CD4-positive, alpha-beta T cell treated with Interleukin-1 beta for 1 hour (primary cell): ENCODE data around the gene PPP1R37.

Source experiments
- DNase-seq, 2 donors: peaks; one replicate each; pipeline ENCODE4 v3.0.0-alpha.2; 2020 to 2022

Gene PPP1R37

DNA sequence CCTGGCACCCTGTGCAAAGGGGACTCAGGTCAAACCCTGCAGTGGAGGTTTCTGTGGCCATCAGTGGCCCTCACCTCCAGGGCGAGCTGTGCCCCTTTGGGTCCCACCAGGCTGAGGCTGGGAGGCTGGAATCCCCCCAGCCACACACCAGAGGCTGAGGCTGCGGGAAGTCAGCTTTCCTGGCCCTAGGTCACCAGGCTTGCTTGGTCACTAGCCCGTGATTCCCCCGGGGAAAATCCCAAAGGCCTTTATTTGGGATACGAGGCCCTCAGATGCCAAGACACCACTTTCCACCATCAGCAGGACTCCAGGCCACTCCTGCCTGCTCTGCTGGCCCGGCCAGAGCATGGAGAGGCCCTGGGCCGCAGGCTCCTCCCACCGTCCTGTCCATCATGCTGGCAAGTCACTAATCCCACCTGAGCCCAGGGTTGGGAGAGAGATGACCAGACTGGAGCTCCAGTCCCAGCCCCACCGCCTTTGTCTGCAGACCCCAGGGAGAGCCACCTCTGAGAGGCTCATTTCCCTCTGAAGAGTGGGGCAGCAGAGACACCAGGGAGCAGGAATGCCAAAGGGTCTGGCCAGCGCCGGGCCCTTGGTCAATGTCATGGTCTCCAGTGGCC is 63.1 kb downstream of the PPP1R37 start:
- no peak for DNase-seq

DNA sequence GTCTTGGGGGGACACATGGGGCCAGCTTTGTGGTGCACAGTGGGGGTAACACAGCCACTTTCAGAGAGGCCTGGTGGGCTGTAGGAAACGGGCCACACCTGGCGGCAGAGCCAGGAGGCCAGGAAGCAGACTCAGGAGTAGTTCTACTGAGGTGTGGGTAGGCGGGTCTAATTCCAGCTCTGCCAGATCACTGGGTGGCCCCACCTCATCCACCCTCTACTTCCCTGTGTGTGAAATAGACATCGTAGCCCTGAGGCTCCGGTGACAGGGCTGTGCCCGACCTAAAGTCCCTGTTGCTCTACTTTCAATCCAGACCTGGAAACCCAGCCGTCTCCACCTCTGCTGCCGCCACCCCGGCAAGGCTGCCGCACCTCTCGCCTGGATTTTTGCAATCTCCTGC is 63.8 kb downstream of the PPP1R37 start:
- no peak for DNase-seq

DNA sequence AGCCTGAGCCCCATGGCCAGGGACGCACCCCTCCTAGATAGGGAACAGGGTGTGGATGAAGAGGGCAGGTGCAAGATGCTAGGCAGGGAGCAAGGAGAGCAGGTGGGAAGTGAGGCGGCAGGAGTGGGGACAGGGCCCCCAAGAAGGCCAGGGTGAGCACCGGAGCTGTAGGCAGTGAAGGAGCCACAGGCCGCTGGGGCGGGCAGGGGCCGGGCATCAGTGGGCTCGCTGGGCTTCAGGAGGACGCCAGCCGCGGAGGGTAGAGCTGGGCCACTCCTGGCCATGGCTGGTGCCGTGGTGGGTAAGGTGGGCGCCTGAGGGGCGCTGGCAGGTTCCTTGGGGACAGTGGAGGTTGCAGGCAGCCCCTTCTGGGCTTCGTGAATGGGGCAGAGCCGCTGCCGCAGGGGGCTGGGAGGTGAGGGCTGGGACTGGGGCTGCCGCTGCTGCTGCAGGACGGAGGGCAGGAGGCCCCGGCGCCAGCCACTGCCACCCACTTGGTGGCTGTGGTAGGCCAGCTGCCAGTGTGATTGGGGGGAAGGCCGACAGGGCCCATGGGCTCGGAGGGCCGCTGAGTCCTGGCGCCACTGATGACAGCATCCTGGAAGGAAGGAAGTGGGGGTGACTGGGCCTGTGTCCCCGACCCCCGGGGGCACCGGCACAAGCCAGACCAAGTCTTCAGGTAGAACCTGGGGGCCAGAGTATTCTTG is 65.7 kb downstream of the PPP1R37 start:
- DNase-seq = no peak

DNA sequence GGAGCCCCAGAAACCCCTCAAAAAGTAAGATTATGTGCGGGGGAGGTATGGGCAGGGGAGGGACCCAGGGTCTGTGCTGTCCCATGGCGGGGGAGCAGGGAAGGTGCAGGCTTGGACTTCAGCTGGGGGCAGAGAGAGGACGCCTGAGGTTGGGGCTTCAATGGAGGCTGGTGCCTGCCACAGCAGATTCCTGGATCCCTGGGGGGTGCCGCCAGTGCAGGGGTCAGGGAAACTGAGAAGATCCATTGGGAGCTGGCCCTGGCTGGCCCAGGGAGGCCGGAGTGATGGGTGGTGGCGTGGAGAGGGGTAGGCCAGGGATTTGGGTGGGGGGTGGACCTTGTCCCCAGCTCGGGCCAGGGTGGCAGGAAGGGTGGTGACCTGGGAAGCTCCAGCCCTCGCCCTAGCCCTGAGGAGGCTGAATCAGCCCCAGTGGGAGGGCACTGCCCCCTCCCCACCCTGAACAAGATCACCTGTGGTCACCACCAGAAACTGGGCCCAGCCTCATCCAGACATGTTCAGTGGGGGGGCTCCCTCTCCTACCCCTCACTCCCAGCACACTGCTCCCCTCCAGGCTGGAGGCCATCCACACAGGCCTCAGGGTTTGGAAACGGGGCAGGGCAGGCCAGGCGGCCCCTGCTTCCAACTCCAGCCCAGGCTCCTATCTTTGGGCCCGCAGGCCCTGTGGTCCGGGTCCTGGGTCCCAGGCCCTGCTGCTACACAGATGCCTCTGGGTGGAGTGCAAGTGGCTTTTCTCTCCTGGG is 66.4 kb downstream of the PPP1R37 start:
- DNase-seq = no peak

DNA sequence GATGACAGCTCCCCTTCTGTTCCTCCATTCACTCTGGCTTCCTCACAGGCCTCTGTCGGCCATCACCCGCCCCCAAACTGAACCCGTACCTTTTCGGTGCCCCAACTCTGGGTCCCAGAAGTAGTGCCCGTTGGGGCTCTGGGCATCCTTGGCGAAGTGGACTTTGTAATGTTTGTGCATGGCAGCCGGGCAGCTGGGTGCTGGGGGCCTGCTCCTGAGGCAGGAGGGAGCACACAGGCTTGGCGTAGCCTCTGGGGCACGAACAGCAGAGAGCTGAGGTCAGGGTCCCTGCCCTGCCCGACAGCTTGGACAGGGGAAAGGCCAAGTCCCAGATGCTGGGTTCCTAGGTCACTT is 67.0 kb downstream of the PPP1R37 start:
- DNase-seq = no peak

DNA sequence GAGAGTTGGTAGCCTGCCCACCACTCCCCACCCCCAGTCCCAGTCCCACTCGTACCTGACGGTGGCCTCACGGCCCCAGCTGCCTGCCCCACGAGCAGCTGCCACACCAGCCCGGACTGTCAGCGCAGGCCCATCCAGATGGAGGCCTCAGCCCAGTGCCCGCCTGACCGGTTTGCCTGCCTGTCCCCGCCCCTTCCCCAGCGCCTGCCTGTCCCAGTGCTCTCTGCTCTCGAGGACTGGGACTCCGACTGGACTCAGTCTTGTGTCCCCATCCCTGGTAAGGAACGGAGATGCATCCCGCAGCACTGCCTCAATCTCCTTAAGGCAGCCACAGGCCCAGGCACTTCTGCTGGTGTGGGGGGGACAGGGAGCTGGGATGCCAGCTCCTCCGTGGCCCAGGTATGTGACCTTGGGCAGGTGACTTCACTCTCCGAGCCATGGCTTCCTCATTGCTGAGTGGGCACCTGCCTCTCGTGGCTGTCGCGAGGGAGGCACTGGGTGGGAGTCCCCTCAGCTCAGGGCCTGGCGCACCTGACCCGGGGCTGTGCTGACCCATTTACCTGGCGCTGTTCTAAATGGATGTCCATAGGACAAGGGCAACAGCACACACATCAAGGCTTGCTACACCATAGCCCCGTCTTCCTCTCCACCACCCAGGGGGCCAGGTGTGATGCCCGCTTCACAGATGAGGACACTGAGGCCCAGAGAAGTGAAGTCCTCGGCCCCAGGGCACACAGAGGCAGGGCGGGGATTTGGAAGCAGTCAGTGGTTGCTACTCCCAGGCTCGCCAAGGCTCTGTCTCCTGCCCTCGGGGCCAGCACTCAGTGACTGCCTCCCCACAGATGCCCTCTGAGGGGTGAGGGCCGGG is 68.1 kb downstream of the PPP1R37 start, which contains the start of gene NKPD1:
Gene NKPD1 (minus strand): TSS at position 113 of the 868 bp plus-strand sequence. CDS start 832 bp downstream, outside the sequence.
- DNase-seq = no peak

DNA sequence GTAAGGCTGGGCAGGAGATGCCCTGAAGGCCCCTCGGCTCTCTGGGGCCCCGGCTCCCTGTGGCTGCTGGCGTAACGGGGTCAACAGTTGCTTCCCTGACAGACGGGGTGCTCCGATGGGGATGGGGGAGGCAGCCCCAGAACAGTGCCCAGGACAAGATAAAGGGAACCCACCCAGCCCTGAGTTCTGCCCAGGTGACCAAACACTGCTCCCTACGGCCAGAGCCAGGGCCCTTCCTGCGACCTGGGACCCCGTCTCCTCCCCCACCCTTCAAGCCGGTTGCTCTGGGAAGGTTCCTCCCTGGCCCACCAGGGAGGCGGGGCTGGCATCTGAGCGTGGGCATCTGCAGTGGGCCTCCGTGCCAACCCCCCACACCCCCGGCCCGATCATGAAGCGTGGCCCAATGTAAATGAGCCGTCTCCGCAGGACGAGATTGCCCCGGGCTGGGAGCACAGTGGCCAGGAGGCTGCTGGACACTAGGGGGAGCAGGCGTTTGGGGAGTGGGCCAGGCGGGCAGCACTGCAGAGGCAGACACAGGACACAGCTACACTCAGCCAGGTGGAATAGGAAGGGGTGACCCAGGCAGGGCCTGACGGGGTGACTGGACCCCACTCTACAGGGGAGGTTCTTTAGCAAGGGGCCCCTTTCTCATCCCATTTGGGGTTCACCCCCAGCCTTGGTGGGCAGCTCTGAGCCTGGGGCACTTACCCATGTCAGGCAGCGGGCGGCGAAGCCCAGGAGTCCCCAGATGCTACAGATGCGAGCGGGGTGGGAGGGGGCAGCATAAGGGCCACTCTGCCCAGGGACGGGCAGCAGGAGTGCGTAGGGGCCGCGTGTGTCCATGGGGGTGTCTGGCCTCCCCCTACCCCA is 69.0 kb downstream of the PPP1R37 start:
- no peak for DNase-seq

DNA sequence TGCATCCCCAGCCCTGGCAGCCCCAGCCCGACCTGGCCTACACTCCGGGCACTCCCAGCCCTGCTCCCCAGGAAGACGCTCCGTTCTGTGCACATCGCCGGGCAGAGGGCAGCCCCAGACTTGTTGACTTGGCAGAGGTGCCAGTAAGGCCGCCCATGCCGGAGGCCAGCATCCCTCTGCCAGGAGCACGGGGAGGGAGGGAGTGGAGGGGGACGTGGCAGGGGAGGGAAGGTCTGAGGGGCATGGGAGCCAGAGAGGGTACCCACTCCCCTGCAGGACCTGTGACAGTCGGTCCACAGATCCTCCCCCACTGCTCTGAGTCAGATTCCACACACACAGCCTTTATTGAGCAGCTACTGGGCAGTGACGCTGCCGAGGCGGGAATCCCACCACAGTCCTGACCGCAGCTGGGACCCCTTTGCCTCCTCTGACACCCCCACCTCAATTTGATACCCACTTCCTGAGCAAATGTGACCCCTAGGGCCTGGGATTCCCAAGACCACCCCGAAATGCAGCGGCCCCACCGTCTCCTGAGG is 69.7 kb downstream of the PPP1R37 start:
- no peak for DNase-seq

DNA sequence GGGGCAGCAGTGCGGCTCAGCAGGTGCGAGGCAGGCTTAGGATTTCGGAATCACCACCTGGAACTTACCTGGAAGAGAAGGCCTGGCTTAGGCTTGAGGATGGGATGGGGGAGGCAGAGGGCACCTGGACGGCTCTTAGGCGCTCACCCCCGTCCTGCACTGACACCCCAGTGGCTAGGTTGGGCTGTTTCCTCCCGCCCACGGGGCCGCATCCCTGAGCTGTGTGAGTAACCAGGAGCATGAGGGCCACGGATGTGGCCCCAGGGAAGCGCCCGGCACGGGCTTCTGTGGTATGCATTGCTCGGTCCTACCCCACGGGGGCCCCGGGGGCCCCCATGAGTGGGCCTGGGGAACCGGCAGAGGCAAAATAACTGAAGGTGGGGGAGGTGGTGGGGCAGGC is 70.2 kb downstream of the PPP1R37 start:
- DNase-seq = no peak

DNA sequence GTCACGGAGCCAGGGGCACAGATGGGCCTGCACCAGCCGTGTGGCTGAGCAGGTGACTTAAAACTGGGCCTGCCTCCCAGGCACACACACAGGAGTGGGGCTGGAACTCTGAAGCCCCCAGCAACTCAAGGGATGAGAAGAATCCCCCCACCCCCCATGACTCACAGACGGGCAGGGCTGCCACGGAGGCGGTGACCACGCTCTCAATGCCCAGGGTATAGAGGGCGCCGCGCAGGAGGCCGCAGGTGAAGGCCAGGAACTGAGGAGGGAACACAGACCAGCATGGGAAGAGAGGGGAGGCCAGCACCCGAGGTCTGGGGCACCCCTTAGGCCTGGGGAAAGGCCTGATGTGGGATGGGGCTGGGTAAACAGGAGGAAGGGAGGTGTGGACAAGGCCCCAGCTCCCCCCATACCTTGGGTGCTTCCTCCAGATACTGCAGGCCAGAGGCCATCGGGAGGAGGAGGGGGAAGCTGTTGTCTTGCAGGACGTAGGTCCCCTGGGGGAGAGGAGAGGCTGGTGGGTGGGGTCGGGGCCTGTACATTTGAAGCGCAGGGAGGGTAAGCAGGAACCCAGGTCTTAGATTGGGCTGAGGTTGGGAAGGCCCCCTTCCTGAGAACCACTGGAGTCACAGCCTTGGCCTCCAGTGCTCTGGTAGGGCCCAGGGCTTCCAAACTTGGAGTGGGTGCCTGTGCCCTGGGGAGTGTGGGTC is 70.9 kb downstream of the PPP1R37 start:
- DNase-seq = no peak

DNA sequence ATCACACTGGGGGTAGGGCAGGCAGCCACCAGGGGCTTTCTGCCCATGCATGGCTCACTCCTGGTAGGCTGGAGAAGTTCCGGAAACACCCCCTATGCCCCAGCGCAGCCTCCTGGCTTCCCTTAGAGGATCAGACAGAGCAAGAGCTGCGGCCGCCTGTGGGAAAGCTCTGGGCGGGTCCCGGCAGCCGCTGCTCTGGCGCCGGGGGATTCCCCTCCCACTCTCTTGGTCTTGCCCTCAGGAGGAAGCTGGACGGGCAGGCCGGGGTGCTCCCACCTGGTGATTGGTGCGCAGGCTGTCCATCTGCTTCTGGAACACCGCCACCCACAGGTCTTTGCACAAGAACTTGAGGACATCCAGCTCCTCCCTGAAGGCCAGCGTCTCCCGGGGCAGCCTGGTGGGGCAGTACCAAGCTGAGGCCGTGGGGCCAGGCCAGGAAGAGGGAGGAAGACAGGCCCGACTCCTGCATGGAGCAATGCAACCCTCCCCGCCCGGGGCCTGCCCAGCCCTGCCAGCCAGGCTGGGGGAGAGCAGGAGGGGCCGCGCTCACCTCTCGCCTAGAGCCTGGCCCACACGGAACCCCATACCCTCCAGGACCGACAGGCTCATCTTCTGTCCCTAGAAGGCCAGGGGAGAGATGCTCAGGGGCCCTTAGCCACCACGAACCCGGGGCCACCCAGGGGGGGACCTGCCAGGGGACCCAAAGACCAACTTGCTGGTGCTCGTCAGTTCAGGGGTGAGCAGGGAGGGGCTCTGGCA is 71.8 kb downstream of the PPP1R37 start:
- peak; percentile 60 to 68 for DNase-seq

DNA sequence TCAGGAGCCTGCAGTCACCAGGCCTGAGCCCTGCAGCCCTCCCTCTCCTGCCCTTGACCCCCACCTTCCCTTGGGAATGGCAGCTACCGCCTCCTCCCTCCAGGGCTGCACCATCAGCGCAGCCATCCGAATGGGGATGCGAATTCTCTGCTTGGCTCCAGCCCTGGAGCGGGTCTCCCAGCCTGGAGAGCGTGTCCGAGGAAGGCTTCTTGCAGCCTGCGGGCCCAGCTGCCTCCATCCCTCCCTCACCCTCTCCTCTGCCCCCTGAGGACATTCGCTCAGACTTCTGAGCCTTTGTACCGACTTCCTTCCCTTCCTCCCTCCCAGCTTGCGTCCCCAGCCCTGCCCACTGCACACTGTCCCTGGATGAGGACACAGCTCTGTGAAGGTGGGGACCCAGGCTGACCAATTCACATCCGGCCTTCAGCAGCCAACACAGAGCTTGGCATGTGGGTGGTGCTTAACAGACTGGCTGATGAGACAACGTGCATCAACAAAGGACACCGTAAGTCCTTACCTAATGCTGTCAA is 73.8 kb downstream of the PPP1R37 start:
- DNase-seq = no peak

DNA sequence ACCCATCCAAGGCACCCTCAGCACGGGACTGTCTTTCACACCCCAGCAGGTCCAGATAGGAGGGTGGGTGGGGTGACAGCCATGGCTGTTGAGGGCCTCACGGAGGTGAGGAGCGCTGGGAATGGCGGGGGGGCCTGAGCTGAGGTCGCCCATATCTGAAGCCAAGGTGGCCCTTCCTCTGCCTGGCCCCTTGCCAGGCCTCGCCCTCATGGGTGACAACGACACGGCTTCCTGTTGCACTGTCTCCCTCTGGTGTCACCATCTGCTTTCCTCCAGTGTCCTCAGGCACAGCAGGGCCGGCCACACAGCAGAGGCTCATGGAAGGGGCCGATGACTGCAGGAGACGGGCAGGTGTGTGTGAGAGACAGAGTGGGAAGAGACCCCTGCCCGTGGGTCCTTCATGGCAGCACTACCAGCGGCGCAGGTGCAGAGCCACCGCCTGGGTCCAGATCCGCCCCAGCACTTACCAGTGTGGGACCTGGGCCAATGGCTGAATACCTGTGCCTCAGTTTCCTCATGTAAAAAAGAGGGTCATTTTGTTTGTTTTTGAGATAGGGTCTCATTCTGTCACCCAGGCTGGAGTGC is 75.9 kb downstream of the PPP1R37 start:
- no peak for DNase-seq

DNA sequence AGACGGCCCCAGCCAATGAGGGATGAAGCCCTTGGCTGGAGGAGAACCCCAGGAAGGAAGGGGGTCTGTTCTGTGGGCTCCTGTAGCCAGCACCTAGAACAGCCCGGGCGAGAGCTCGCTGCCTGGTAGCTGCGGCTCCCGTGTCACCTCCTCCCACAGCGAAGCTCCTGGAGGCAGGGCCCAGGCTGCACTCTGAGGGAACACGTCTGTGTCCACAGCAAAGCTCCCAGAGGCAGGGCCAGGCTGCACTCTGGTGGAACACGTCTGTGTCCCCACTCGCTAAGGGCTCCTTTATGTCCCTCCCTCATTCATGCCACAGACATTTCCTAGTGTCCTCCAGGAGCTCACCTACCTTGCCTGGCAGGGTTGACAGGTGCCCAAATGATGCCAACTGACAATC is 76.6 kb downstream of the PPP1R37 start:
- DNase-seq = no peak

DNA sequence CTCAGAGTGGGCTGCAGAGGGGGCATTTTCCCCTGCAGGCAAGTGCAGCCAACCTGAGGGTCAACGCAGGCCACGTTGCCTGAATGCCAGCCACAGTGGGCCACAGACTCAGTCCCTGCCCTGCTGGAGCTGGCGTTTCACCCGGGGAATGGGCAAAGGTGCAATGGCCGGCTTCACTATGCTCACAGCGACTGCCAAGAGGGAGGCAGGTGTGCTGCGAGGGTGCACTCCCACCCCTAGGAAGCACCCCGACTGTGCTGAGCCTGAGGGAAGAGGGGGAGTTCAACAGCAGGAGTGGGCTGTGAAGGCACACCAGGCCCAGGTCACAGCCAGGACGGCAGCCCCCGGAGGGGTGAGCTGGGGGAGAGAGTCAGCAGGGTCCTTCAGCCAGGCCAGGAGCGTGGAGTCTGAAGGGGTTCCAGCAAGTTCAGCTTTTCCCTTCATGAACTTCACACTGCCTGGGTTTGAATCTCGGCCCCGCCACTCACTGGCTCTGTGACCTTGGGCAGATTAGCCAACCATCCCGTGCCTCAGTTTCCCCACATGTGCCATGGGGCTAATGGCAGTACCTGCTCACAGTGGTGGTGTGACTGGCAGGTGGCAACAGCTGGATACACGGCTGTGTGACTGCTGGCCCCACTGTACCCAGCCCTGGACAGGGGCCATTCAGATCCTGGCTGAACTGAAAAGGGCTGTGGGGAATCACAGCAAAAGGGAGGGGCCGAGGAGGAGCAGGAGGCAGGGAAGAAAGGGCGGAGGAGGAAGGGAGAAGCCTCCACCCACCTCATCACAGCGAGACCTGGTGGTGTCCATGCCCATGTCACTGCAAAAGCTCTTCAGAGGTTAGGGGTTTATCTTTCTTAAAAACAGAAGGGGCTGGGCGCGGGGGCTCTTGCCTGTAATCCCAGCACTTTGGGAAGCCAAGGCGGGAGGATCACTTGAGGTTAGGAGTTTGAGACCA is 77.4 kb downstream of the PPP1R37 start:
- DNase-seq = no peak

DNA sequence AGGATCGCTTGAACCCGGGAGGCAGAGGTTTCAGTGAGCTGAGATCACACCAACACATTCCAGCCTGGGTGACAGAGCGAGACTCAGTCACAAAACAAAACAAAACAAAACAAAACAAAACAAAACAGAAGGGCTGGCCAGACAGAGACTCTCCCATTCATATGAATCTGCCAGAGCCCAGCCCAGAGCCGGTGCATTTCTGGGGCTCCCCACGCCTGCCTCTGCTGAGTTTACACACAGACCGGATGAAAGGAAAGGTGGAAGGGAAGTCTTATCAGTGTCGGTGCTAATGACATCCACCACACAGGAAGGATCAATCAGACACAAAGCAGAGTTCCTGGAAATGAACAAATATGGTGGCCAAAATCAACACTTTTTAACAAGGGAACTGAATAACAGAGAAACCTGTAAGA is 78.2 kb downstream of the PPP1R37 start:
- DNase-seq = peak; percentile 53 to 69

DNA sequence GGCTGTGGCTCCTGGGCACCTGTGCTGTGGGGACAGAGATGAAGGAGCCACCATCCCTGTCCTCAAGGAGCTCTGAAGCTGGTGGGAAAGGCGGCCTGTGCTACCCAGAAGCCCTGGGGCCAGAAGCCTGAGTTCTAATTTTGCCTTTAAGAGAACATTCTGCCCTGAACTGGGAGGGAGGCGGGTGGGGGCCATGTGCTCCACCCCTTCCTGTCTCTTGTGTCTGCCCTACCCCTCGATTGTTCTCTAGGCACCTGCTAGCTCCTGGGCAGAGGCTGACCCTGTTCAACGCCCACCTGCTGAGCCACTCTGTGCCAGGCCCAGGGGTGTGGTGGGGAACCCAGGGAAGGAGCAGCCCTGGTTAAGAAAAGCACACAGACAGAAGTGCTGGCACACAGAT is 79.2 kb downstream of the PPP1R37 start:
- peak in 1 of 2 donors; percentile 40 for DNase-seq

DNA sequence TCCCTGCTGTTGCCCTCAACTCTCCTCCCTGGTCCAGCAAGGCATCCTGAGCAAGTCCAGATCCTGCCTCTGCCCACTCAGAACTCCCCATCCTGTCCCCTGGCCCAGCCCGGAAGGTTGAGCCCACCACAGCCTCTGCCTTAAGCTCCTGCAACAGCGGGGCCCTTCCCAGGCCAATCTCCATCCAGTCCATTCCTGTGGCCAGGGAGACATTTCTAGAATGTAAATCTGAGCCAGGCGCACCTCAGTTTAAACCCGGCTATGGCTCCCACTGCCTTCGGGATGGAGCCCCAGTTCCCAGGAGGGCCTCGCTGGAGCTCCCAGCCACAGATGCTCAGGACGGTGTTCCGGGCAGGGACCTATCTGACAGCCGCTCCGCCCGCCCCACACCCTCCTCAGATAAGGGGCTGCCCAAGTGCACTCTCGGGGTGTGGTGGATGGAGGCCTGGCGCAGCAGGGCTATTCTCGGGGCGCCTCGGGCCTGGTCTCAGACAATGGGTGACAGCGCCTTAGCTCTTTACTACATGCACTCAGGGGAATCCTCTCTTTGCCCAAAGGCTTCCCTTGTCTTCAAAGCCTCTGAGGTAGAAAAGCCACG is 79.7 kb downstream of the PPP1R37 start:
- no peak for DNase-seq
